Body of pancreas (tissue), 4 donors: ENCODE measurements around the gene TF.

ENCODE experiments used
- CTCF ChIP-seq, 7 experiments: fragments of 450-650 bp in 4 of 7; fragments of 200-600 bp in 3 of 7; sonication (generic) in 3 of 7; IDR thresholded peaks; one replicate each; pipeline ENCODE4 v1.5.1; 2016 to 2019; ENCODE audit warnings: antibody characterized with exemption in 7 of 7
- POLR2A ChIP-seq, 3 donors: fragments of 450-650 bp; IDR thresholded peaks; one replicate each; pipeline ENCODE4 v1.6.1; 2016; ENCODE audit warnings: antibody characterized with exemption in 3 of 3, mild to moderate bottlenecking in 2 of 3

GRCh38 chr3:133779626-133780203, 33.5 kb downstream of the TF start:
- TF ChIP-seq CTCF (IDR thresholded peaks at IDR 0.05), result no peak
- TF ChIP-seq POLR2A (IDR thresholded peaks at IDR 0.05), result no peak
